NB4 (cell line): Measurements from ENCODE around the gene TCEAL1.

Experiments
- MAX ChIP-seq: IDR thresholded peaks from 2 replicates; pipeline ENCODE4 v1.6.1; 2011; ENCODE audit warnings: low read depth, low read length
- MYC ChIP-seq: IDR thresholded peaks from 2 replicates; pipeline ENCODE4 v1.6.1; 2011; ENCODE audit warnings: low read depth, low read length
- POLR2A ChIP-seq: IDR thresholded peaks from 2 replicates; pipeline ENCODE4 v1.6.1; 2011; ENCODE audit warnings: mild to moderate bottlenecking; ENCODE audit not compliant: insufficient read length; ENCODE audit errors: extremely low read depth
- TF ChIP-seq, protein P1 (sequence below): IDR thresholded peaks from one replicate; pipeline ENCODE4 v1.5.1; 2012; ENCODE audit warnings: low read depth, low read length

DNA sequence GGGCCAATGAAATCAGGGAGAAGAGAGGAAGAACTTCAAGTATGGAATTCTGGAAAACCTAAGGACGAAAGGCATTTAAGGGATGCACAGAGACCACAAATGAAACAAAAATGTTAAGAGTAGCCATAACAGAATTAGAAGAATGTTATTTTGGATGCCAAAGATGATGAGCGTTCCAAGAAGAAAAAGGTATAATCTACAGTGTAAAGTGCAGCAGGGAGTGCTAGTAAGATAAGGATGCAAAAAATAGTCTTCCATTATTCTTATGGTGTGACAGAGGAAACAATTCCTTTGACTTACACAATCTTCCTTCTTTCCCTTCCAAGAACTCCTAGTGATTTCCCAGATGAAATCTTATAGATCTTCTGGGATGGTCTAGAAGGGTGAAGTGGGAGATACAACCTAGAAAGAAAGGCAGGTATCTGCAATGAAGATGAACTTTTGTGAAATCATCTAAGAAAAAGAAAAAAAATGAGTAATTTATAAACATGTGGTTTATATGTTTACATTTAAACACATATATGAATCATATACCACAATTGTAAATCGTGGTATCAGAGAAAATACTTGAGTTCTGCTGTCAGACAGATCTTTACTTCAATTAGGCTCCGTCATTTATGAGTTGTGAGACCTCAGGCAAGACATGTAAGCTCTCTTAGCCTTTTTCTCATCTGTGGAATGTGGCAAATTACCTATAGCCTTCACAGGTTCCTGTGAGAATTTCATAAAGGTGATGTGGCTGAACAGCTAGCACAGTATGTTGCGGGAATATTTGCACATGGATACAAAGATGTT, 49.6 kb downstream of the TCEAL1 start:
- TF ChIP-seq, protein P1, sequence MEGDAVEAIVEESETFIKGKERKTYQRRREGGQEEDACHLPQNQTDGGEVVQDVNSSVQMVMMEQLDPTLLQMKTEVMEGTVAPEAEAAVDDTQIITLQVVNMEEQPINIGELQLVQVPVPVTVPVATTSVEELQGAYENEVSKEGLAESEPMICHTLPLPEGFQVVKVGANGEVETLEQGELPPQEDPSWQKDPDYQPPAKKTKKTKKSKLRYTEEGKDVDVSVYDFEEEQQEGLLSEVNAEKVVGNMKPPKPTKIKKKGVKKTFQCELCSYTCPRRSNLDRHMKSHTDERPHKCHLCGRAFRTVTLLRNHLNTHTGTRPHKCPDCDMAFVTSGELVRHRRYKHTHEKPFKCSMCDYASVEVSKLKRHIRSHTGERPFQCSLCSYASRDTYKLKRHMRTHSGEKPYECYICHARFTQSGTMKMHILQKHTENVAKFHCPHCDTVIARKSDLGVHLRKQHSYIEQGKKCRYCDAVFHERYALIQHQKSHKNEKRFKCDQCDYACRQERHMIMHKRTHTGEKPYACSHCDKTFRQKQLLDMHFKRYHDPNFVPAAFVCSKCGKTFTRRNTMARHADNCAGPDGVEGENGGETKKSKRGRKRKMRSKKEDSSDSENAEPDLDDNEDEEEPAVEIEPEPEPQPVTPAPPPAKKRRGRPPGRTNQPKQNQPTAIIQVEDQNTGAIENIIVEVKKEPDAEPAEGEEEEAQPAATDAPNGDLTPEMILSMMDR = no peak
- TF ChIP-seq MYC (no peak), POLR2A (no peak), MAX (no peak)
